Activated CD4-positive, alpha-beta T cell treated with anti-CD3 and anti-CD28 coated beads, Interleukin-2, amount 10 ng/mL, durations not matched to agents 7 days and 5 days (primary cell): Measurements from ENCODE around the gene HOXD13. TPM values are rescaled to one million over a fixed set of nuclear protein-coding genes. Genes with fewer than 3 reads are reported as not detected.

ENCODE experiments used
- CTCF ChIA-PET: fragments of 350-600 bp; sonication (Branson Sonifier 250); formaldehyde crosslinking; loops from one replicate; lab custom pipeline; 2021; ENCODE audit warnings: antibody characterized with exemption; lab: Charles Lee
- POLR2A ChIA-PET: fragments of 350-600 bp; sonication (Branson Sonifier 250); formaldehyde crosslinking; loops from one replicate; lab custom pipeline; 2021; ENCODE audit warnings: antibody characterized with exemption; lab: Charles Lee
- DNase-seq: peaks from one replicate; pipeline ENCODE4 v3.0.0-alpha.2; 2020
- H3K27ac Mint-ChIP-seq: one replicate; pipeline ENCODE4 v1.8.0; 2021; ENCODE audit warnings: mild to moderate bottlenecking, moderate library complexity, mixed read lengths
- H3K27me3 Mint-ChIP-seq: one replicate; pipeline ENCODE4 v1.8.0; 2021; ENCODE audit warnings: mixed read lengths
- H3K36me3 Mint-ChIP-seq: one replicate; pipeline ENCODE4 v1.8.0; 2021; ENCODE audit warnings: low read depth, mixed read lengths
- H3K4me1 Mint-ChIP-seq: one replicate; pipeline ENCODE4 v1.8.0; 2021; ENCODE audit warnings: mixed read lengths
- H3K4me3 Mint-ChIP-seq: one replicate; pipeline ENCODE4 v1.8.0; 2021; ENCODE audit warnings: mild to moderate bottlenecking, moderate library complexity, mixed read lengths
- H3K9me3 Mint-ChIP-seq: one replicate; pipeline ENCODE4 v1.8.0; 2021; ENCODE audit warnings: mixed read lengths
- total RNA-seq, 2 experiments: library from RNA; stranded (reverse); gene quantifications; one replicate each; pipeline ENCODE4 v1.2.3, GENCODE V29; 2021

Gene HOXD13
- total RNA-seq, 2 experiments from 2014 or later = not detected

- no peaks in the 10 kb centered on the region for H3K9me3 Mint-ChIP-seq
- H3K4me3 Mint-ChIP-seq = no peak overlapping the region
- no peak for DNase-seq
- H3K27me3 Mint-ChIP-seq = peaks cover 82% of the 10 kb centered on the region
- peaks cover 4% of the 10 kb centered on the region for H3K36me3 Mint-ChIP-seq
- H3K27ac Mint-ChIP-seq = peak overlapping the region; percentile 46
- H3K4me1 Mint-ChIP-seq = peaks cover 30% of the 10 kb centered on the region
- CTCF ChIA-PET = interaction anchor here (1.1 to 3.6 kb wide), 7 partner anchors 10 to 1807 kb away, joined by 3 to 22 read pairs (median 3); no protein-coding TSS in a partner anchor
- POLR2A ChIA-PET = no interaction called here
These were observed 46.6 kb downstream of the HOXD13 start for GRCh38 chr2:176138923-176139660.

- Mint-ChIP-seq H3K27ac (no peak overlapping the region), H3K27me3 (peaks cover 80% of the 10 kb centered on the region), H3K4me1 (peaks cover 30% of the 10 kb centered on the region), H3K4me3 (no peak overlapping the region), H3K9me3 (no peaks in the 10 kb centered on the region), H3K36me3 (peaks cover 4% of the 10 kb centered on the region)
- ChIA-PET CTCF (interaction anchor here (0.6 to 3.6 kb wide), 21 partner anchors 9 to 1219 kb away, joined by 3 to 22 read pairs (median 5); no protein-coding TSS in a partner anchor), POLR2A (no interaction called here)
- DNase-seq = no peak
These were observed 47.4 kb downstream of the HOXD13 start for GRCh38 chr2:176139661-176140512.

- peaks cover 80% of the 10 kb centered on the region for H3K27me3 Mint-ChIP-seq
- H3K27ac Mint-ChIP-seq = no peak overlapping the region
- H3K36me3 Mint-ChIP-seq = peaks cover 4% of the 10 kb centered on the region
- H3K4me1 Mint-ChIP-seq = peaks cover 26% of the 10 kb centered on the region
- H3K9me3 Mint-ChIP-seq = no peaks in the 10 kb centered on the region
- peak; percentile 72 for DNase-seq
- ChIA-PET CTCF (interaction anchor here (0.6 to 3.6 kb wide), 29 partner anchors 9 to 1245 kb away, joined by 3 to 22 read pairs (median 4); partner anchors contain the start of gene HOXD4), POLR2A (no interaction called here)
- peak overlapping the region; percentile 45 for H3K4me3 Mint-ChIP-seq
These were observed 48.2 kb downstream of the HOXD13 start for GRCh38 chr2:176140513-176141317.

- peaks cover 21% of the 10 kb centered on the region for H3K4me1 Mint-ChIP-seq
- H3K27me3 Mint-ChIP-seq = peaks cover 81% of the 10 kb centered on the region
- no peak overlapping the region for H3K4me3 Mint-ChIP-seq
- no peaks in the 10 kb centered on the region for H3K9me3 Mint-ChIP-seq
- ChIA-PET POLR2A (no interaction called here), CTCF (no interaction called here)
- H3K36me3 Mint-ChIP-seq = peaks cover 4% of the 10 kb centered on the region
- no peak overlapping the region for H3K27ac Mint-ChIP-seq
- no peak for DNase-seq
These were observed 49.8 kb downstream of the HOXD13 start for GRCh38 chr2:176142281-176142680.

Other genes with a start within 250 kb of the HOXD13 start
- gene LNPK, start 90.5 kb upstream of the HOXD13 start, total RNA-seq = 10 to 100 TPM; 35.1 to 35.7 TPM
- not detected for gene EVX2, start 8.8 kb upstream of the HOXD13 start, total RNA-seq
- not detected for gene HOXD12, start 7.1 kb downstream of the HOXD13 start, total RNA-seq
- not detected for gene HOXD11, start 14.6 kb downstream of the HOXD13 start, total RNA-seq
- gene HOXD10, start 24.1 kb downstream of the HOXD13 start, total RNA-seq = not detected
- gene HOXD9, start 30.0 kb downstream of the HOXD13 start, total RNA-seq = not detected
- not detected for gene HOXD8, start 37.0 kb downstream of the HOXD13 start, total RNA-seq
- not detected for gene HOXD4, start 58.8 kb downstream of the HOXD13 start, total RNA-seq
- not detected for gene HOXD3, start 64.6 kb downstream of the HOXD13 start, total RNA-seq
- not detected for gene HOXD1, start 95.9 kb downstream of the HOXD13 start, total RNA-seq
- 10 to 100 TPM; 11.2 to 13.2 TPM for gene MTX2, start 176.7 kb downstream of the HOXD13 start, total RNA-seq